Vagina (tissue), 2 donors: ENCODE measurements around the gene SPATA25.
"Not testable (repeated sequence)": the region's sequence is repeated elsewhere in the genome, so short reads cannot be mapped to it uniquely, and the experiment has no call there.

Experiments
- POLR2A ChIP-seq, 2 donors: fragments of 450-650 bp; IDR thresholded peaks; one replicate each; pipeline ENCODE4 v1.6.1; 2017; ENCODE audit warnings: antibody characterized with exemption in 2 of 2, mild to moderate bottlenecking in 2 of 2, moderate library complexity in 2 of 2
- POLR2AphosphoS5 ChIP-seq, 2 donors: sonication (generic); formaldehyde crosslinking; IDR thresholded peaks; one replicate each; pipeline ENCODE4 v1.9.0; 2017; ENCODE audit warnings: antibody characterized with exemption in 2 of 2, mild to moderate bottlenecking in 2 of 2, low read depth in 1 of 2; ENCODE audit not compliant: insufficient read depth in 1 of 2
- TF ChIP-seq, protein P1 (sequence below), 3 experiments: fragments of 450-650 bp in 2 of 3; fragments of 200-600 bp in 1 of 3; sonication (generic) in 1 of 3; IDR thresholded peaks; one replicate each; pipeline ENCODE4 v1.5.1; 2017 to 2019; ENCODE audit warnings: antibody characterized with exemption in 3 of 3, mild to moderate bottlenecking in 2 of 3, moderate library complexity in 2 of 3

DNA sequence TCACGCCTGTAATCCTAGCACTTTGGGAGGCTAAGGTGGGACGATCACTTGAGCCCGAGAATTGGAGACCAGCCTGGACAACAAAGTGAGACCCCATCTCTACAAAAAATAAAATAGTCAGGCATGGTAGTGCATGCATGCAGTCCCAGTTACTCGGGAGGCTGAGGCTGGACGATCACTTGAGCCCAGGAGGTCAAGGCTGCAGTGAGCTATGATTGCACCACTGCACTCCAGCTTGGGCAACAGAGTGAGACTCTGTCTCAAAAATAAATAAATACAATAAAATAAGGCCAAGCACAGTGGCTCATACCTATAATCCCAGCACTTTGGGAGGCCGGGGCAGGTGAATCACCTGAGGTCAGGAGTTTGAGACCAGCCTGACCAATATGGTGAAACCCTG lies 13.9 kb upstream of the SPATA25 start:
- TF ChIP-seq, protein P1, sequence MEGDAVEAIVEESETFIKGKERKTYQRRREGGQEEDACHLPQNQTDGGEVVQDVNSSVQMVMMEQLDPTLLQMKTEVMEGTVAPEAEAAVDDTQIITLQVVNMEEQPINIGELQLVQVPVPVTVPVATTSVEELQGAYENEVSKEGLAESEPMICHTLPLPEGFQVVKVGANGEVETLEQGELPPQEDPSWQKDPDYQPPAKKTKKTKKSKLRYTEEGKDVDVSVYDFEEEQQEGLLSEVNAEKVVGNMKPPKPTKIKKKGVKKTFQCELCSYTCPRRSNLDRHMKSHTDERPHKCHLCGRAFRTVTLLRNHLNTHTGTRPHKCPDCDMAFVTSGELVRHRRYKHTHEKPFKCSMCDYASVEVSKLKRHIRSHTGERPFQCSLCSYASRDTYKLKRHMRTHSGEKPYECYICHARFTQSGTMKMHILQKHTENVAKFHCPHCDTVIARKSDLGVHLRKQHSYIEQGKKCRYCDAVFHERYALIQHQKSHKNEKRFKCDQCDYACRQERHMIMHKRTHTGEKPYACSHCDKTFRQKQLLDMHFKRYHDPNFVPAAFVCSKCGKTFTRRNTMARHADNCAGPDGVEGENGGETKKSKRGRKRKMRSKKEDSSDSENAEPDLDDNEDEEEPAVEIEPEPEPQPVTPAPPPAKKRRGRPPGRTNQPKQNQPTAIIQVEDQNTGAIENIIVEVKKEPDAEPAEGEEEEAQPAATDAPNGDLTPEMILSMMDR (IDR thresholded peaks at IDR 0.05) = not testable (repeated sequence)
- not testable (repeated sequence) for TF ChIP-seq POLR2A (IDR thresholded peaks at IDR 0.05); POLR2AphosphoS5 (IDR thresholded peaks at IDR 0.05; ENCODE audit: insufficient read depth in 1 of 2, low read depth in 1 of 2)
